T-cell (primary cell): ENCODE data around the gene THUMPD1. TPM values are rescaled to one million over a fixed set of nuclear protein-coding genes. Genes with fewer than 3 reads are reported as not detected.
"Not testable (repeated sequence)": the region's sequence is repeated elsewhere in the genome, so short reads cannot be mapped to it uniquely, and the experiment has no call there.

Experiments
- ATAC-seq, 4 experiments: fragments of 200-7000 bp in 3 of 4; fragments of 150-1000 bp in 1 of 4; cut with Tn5 transposase; replicated peaks in 1 of 4; 1 replicate in 3 of 4; 2 replicates in 1 of 4; pipeline ENCODE4 v1.10.0; 2021; ENCODE audit warnings: moderate library complexity in 3 of 4, mild to moderate bottlenecking in 2 of 4, moderate number of reproducible peaks in 1 of 4
- CTCF ChIA-PET, 2 donors: fragments of 300-600 bp; sonication (Branson Sonifier 250); formaldehyde crosslinking; loops; one replicate each; lab custom pipeline; 2022; ENCODE audit warnings: antibody characterized with exemption in 2 of 2; lab: Charles Lee
- POLR2A ChIA-PET, 2 donors: fragments of 300-600 bp; sonication (Branson Sonifier 250); formaldehyde crosslinking; loops; one replicate each; lab custom pipeline; 2022; ENCODE audit warnings: antibody characterized with exemption in 2 of 2; lab: Charles Lee
- DNase-seq, 35 experiments: peaks; one replicate each; pipeline versions ENCODE4 v3.0.0 to v3.0.0-alpha.2; 2013 to 2023
- H3K27ac ChIP-seq: one replicate; pipeline ENCODE4 v1.5.1; 2013; ENCODE audit warnings: low read length
- H3K27me3 ChIP-seq, 2 experiments: replicated peaks in 1 of 2; 1 replicate in 1 of 2; 2 replicates in 1 of 2; pipeline versions ENCODE4 v1.6.1 to v1.7.0; 2013; ENCODE audit warnings: low read length in 1 of 2, mixed read lengths in 1 of 2; ENCODE audit not compliant: control insufficient read depth in 2 of 2, insufficient read depth in 2 of 2; ENCODE audit errors: extremely low read depth in 1 of 2
- H3K36me3 ChIP-seq, 2 donors: 1 replicate in 1 of 2; 2 replicates in 1 of 2; pipeline versions ENCODE4 v1.6.1 to v1.7.0; 2013; ENCODE audit warnings: low read length in 1 of 2; ENCODE audit not compliant: control insufficient read depth in 2 of 2, insufficient read depth in 1 of 2; ENCODE audit errors: extremely low read depth in 1 of 2
- H3K4me1 ChIP-seq, 2 experiments: 1 replicate in 1 of 2; 2 replicates in 1 of 2; pipeline versions ENCODE4 v1.6.1 to v1.7.0; 2013; ENCODE audit warnings: low read length in 2 of 2, mixed read lengths in 1 of 2; ENCODE audit not compliant: insufficient read depth in 2 of 2, control insufficient read depth in 1 of 2; ENCODE audit errors: extremely low read depth in 1 of 2
- H3K4me3 ChIP-seq, 2 donors: 1 replicate in 1 of 2; 2 replicates in 1 of 2; pipeline versions ENCODE4 v1.5.1 to v1.7.0; 2013; ENCODE audit warnings: mild to moderate bottlenecking in 2 of 2, low read length in 1 of 2, moderate library complexity in 1 of 2; ENCODE audit not compliant: control insufficient read depth in 1 of 2; ENCODE audit errors: extremely low read depth in 1 of 2
- H3K9me3 ChIP-seq: 2 replicates; pipeline ENCODE4 v1.7.0; 2013
- H3K27ac Mint-ChIP-seq, 2 donors: one replicate each; pipeline ENCODE4 v1.8.0; 2020 to 2021; ENCODE audit warnings: mild to moderate bottlenecking in 2 of 2, mixed read lengths in 2 of 2
- H3K27me3 Mint-ChIP-seq, 2 donors: one replicate each; pipeline ENCODE4 v1.8.0; 2021 to 2022; ENCODE audit warnings: mixed read lengths in 2 of 2
- H3K36me3 Mint-ChIP-seq: one replicate; pipeline ENCODE4 v1.8.0; 2021; ENCODE audit warnings: mixed read lengths
- H3K4me1 Mint-ChIP-seq, 3 donors: one replicate each; pipeline ENCODE4 v1.8.0; 2020 to 2022; ENCODE audit warnings: mixed read lengths in 3 of 3, mild to moderate bottlenecking in 1 of 3
- H3K4me3 Mint-ChIP-seq, 3 donors: one replicate each; pipeline ENCODE4 v1.8.0; 2020 to 2022; ENCODE audit warnings: mild to moderate bottlenecking in 3 of 3, mixed read lengths in 3 of 3, moderate library complexity in 3 of 3
- H3K9me3 Mint-ChIP-seq, 3 donors: one replicate each; pipeline ENCODE4 v1.8.0; 2020 to 2022; ENCODE audit warnings: mixed read lengths in 3 of 3
- WGBS: methylation state at CpG from one replicate; pipeline ENCODE4 v1.1.5; 2013; ENCODE audit warnings: missing lambda C conversion rate; ENCODE audit not compliant: insufficient coverage; 5-methylcytosine and 5-hydroxymethylcytosine counted together
- total RNA-seq, 35 experiments: library from RNA in 6 of 35; stranded (reverse) in 6 of 35; fragments of 120-200 nt in 1 of 35; gene quantifications; one replicate each; pipeline versions ENCODE4 v1.2.1 to v1.2.4 and lab custom pipeline; 2013 to 2026

The THUMPD1 gene
- total RNA-seq, 5 donors from 2014 or later (not counting 1 experiment from before 2014, with no cell fraction given) = 57.0 to 96.2 (median 61.4) TPM

- POLR2A ChIA-PET = no interaction called here
- no peak overlapping the region for H3K4me3 Mint-ChIP-seq
- no peaks in the 10 kb centered on the region for H3K4me1 Mint-ChIP-seq
- H3K27ac ChIP-seq = no peak overlapping the region
- ATAC-seq (no peak), DNase-seq (no peak)
- no peaks in the 10 kb centered on the region for H3K36me3 Mint-ChIP-seq
- CTCF ChIA-PET = no interaction called here
- no peaks in the 10 kb centered on the region for H3K9me3 ChIP-seq
- no peaks in the 10 kb centered on the region for H3K27me3 Mint-ChIP-seq
- no peak overlapping the region for H3K27ac Mint-ChIP-seq
- no peaks in the 10 kb centered on the region for H3K36me3 ChIP-seq
- no peaks in the 10 kb centered on the region for H3K9me3 Mint-ChIP-seq
- WGBS = 100% methylated on average over 1 of the region's 7 CpGs
- H3K27me3 ChIP-seq = no peaks in the 10 kb centered on the region
- H3K4me1 ChIP-seq = no peaks in the 10 kb centered on the region
- no peak overlapping the region for H3K4me3 ChIP-seq
Measured at GRCh38 chr16:20711277-20711911, 30.2 kb downstream of the THUMPD1 start.

DNA sequence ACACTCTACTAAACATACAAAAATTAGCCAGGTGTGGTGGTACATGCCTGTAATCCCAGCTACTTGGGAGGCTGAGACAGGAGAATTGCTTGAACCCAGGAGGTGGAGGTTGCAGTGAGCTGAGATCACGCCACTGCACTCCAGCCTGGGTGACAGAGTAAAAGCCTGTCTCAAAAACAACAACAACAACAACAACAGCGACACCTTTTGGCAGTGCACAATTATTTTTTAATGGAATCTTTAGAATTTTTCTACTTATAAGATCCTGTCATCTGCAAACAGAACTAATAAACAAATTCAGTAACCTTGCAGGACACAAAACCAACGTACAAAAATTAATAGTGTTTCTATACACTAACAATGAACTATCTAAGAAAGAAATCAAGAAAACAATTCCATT is 33.5 kb downstream of the THUMPD1 start:
- ATAC-seq, H3K27ac ChIP-seq, H3K27me3 ChIP-seq, H3K36me3 Mint-ChIP-seq, H3K9me3 ChIP-seq, H3K36me3 ChIP-seq, H3K27ac Mint-ChIP-seq, H3K4me1 Mint-ChIP-seq, H3K27me3 Mint-ChIP-seq, POLR2A ChIA-PET, H3K4me3 Mint-ChIP-seq, CTCF ChIA-PET, H3K9me3 Mint-ChIP-seq, H3K4me3 ChIP-seq, H3K4me1 ChIP-seq: not testable (repeated sequence)
- DNase-seq = peak in 1 of 35 experiments; percentile 23
- no CpG with 5 or more reads among the region's 3 CpGs for WGBS

GRCh38 chr16:20707461-20707860 is 34.2 kb downstream of the THUMPD1 start:
- peaks cover 0 to 2% (median 0%) of the 10 kb centered on the region in 3 donors for H3K9me3 Mint-ChIP-seq
- Histone ChIP-seq H3K27me3 (no peaks in the 10 kb centered on the region), H3K4me1 (no peaks in the 10 kb centered on the region), H3K27ac (no peak overlapping the region), H3K36me3 (no peaks in the 10 kb centered on the region), H3K4me3 (no peak overlapping the region), H3K9me3 (no peaks in the 10 kb centered on the region)
- CTCF ChIA-PET = no interaction called here
- H3K4me1 Mint-ChIP-seq = no peaks in the 10 kb centered on the region
- no peak for DNase-seq
- no peak overlapping the region for H3K4me3 Mint-ChIP-seq
- 82% methylated on average over 2 of the region's 2 CpGs for WGBS
- H3K27ac Mint-ChIP-seq = no peak overlapping the region
- POLR2A ChIA-PET = no interaction called here
- no peak for ATAC-seq
- no peaks in the 10 kb centered on the region for H3K27me3 Mint-ChIP-seq
- peaks cover 8% of the 10 kb centered on the region for H3K36me3 Mint-ChIP-seq

- H3K27me3 Mint-ChIP-seq, H3K27ac Mint-ChIP-seq, H3K27ac ChIP-seq, H3K4me1 ChIP-seq, H3K27me3 ChIP-seq, ATAC-seq, H3K9me3 ChIP-seq, H3K36me3 ChIP-seq, H3K4me1 Mint-ChIP-seq, POLR2A ChIA-PET, H3K4me3 Mint-ChIP-seq, H3K9me3 Mint-ChIP-seq, H3K4me3 ChIP-seq, DNase-seq: not testable (repeated sequence)
- WGBS = no CpG with 5 or more reads among the region's 1 CpG
- CTCF ChIA-PET = interaction anchor here in 1 of 2 donors (0.6 kb wide), 1 partner anchor 1116 kb away, joined by 5 read pairs; no protein-coding TSS in a partner anchor
- H3K36me3 Mint-ChIP-seq = peaks cover 14% of the 10 kb centered on the region
Measured at GRCh38 chr16:20705972-20706371, 35.6 kb downstream of the THUMPD1 start.

- Histone ChIP-seq H3K4me3 (no peak overlapping the region), H3K27ac (no peak overlapping the region), H3K27me3 (no peaks in the 10 kb centered on the region), H3K36me3 (no peaks in the 10 kb centered on the region), H3K4me1 (no peaks in the 10 kb centered on the region), H3K9me3 (no peaks in the 10 kb centered on the region)
- Mint-ChIP-seq H3K36me3 (peaks cover 14% of the 10 kb centered on the region), H3K4me3 (no peak overlapping the region), H3K9me3 (peaks cover 0 to 2% (median 0%) of the 10 kb centered on the region in 3 donors), H3K4me1 (no peaks in the 10 kb centered on the region), H3K27me3 (peaks cover 0 to 2% of the 10 kb centered on the region in 2 donors), H3K27ac (no peak overlapping the region)
- POLR2A ChIA-PET = no interaction called here
- CTCF ChIA-PET = no interaction called here
- no peak for DNase-seq
- no peak for ATAC-seq
- WGBS = 100% methylated on average over 1 of the region's 3 CpGs
Measured at GRCh38 chr16:20704281-20704680, 37.3 kb downstream of the THUMPD1 start.

DNA sequence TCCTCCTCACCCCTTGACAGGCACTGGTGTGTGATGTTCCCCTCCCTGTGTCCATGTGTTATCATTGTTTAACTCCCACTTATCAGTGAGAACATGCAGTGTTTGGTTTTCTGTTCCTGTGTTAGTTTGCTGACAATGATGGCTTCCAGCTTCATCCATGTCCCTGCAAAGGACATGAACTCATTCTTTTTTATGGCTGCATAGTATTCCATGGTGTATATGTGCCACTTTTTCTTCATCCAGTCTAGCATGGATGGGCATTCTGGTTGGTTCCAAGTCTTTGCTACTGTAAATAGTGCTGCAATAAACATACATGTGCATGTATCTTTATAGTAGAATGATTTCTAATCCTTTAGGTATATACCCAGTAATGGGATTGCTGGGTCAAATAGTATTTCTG is 39.9 kb downstream of the THUMPD1 start:
- H3K27me3 ChIP-seq, H3K4me1 ChIP-seq, ATAC-seq, H3K4me1 Mint-ChIP-seq, H3K27ac ChIP-seq, H3K4me3 ChIP-seq, H3K9me3 Mint-ChIP-seq, H3K9me3 ChIP-seq, H3K36me3 ChIP-seq, H3K4me3 Mint-ChIP-seq, POLR2A ChIA-PET, DNase-seq, H3K27ac Mint-ChIP-seq, CTCF ChIA-PET: not testable (repeated sequence)
- H3K36me3 Mint-ChIP-seq = peaks cover 14% of the 10 kb centered on the region
- peaks cover 5 to 13% of the 10 kb centered on the region in 2 donors for H3K27me3 Mint-ChIP-seq

GRCh38 chr16:20696618-20697017 is 45.0 kb downstream of the THUMPD1 start:
- H3K27ac ChIP-seq = no peak overlapping the region
- DNase-seq = no peak
- Mint-ChIP-seq H3K4me1 (peaks cover 0 to 2% (median 0%) of the 10 kb centered on the region in 3 donors), H3K4me3 (no peak overlapping the region), H3K27ac (no peak overlapping the region), H3K9me3 (no peaks in the 10 kb centered on the region), H3K36me3 (peaks cover 1% of the 10 kb centered on the region), H3K27me3 (peaks cover 22 to 26% of the 10 kb centered on the region in 2 donors)
- H3K36me3 ChIP-seq = no peaks in the 10 kb centered on the region
- peaks cover 0 to 5% of the 10 kb centered on the region in 2 experiments for H3K27me3 ChIP-seq
- H3K9me3 ChIP-seq = no peaks in the 10 kb centered on the region
- H3K4me1 ChIP-seq = no peaks in the 10 kb centered on the region
- WGBS = no CpG with 5 or more reads among the region's 2 CpGs
- no peak overlapping the region for H3K4me3 ChIP-seq
- ChIA-PET POLR2A (no interaction called here), CTCF (no interaction called here)
- ATAC-seq = no peak
